ENCODE data around the gene CREB5. TPM values are rescaled to one million over a fixed set of nuclear protein-coding genes. Genes with fewer than 3 reads are reported as not detected.
"Not testable (repeated sequence)": the region's sequence is repeated elsewhere in the genome, so short reads cannot be mapped to it uniquely, and the experiment has no call there.

CREB5 gene
- total RNA-seq, 2 experiments from 2014 or later = 1.2 to 1.5 TPM

DNA sequence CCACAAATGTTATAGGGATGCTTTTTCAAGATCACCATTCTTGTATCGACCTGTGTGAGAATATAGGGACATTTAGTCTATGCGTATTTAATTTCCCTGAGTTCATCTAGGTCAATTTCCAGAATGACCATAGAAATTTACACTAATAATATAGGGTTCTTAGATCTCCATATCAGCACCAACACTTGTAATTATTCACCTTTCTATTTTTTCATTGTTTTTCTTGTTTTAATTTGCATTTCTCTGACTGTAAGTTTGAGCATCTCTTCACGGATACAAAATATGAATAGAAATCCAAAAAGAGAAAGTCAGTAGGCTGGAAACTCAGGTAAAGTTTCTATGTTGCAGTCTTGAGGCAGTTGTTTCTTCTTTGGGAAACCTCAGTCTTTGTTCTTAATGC, 134.8 kb downstream of the CREB5 start:
- H3K9me3 Mint-ChIP-seq = peaks cover 5% of the 10 kb centered on the region
- H3K36me3 Mint-ChIP-seq (ENCODE audit: low read depth) = no peaks in the 10 kb centered on the region
- ATAC-seq (no peak), DNase-seq (no peak)
- H3K27me3 Mint-ChIP-seq = peaks cover 12% of the 10 kb centered on the region
- intact Hi-C loops (cut with micrococcal nuclease) = no loop called here
- H3K4me3 Mint-ChIP-seq = no peak overlapping the region
- H3K4me1 Mint-ChIP-seq (ENCODE audit: low read depth) = no peaks in the 10 kb centered on the region
- TF ChIP-seq, protein P1, sequence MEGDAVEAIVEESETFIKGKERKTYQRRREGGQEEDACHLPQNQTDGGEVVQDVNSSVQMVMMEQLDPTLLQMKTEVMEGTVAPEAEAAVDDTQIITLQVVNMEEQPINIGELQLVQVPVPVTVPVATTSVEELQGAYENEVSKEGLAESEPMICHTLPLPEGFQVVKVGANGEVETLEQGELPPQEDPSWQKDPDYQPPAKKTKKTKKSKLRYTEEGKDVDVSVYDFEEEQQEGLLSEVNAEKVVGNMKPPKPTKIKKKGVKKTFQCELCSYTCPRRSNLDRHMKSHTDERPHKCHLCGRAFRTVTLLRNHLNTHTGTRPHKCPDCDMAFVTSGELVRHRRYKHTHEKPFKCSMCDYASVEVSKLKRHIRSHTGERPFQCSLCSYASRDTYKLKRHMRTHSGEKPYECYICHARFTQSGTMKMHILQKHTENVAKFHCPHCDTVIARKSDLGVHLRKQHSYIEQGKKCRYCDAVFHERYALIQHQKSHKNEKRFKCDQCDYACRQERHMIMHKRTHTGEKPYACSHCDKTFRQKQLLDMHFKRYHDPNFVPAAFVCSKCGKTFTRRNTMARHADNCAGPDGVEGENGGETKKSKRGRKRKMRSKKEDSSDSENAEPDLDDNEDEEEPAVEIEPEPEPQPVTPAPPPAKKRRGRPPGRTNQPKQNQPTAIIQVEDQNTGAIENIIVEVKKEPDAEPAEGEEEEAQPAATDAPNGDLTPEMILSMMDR (IDR thresholded peaks at IDR 0.05) = no peak
- POLR2A ChIA-PET = no interaction called here
- H3K27ac Mint-ChIP-seq = no peak overlapping the region
- CTCF ChIA-PET = no interaction called here

DNA sequence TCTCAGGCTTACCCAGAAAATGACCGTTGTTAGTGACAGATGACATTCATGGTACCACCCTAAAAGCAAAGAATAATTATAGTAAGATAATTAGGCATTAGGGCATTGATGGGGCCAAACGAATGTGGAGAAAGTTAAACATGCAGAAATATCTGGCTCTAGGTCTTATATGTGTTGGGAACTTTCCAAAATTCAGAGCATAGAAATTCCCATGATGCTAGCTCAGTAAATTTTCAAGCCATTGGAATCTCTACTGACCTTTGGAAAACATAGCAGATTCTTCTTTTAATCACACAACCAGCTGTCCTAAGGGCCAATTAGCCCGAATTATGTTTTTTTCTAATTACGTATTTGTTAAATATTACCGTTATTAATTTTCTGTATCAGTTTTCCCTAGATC, 136.1 kb downstream of the CREB5 start:
- Mint-ChIP-seq H3K27me3 (peaks cover 15% of the 10 kb centered on the region), H3K9me3 (peaks cover 5% of the 10 kb centered on the region)
- TF ChIP-seq, protein P1 (IDR thresholded peaks at IDR 0.05) = no peak

DNA sequence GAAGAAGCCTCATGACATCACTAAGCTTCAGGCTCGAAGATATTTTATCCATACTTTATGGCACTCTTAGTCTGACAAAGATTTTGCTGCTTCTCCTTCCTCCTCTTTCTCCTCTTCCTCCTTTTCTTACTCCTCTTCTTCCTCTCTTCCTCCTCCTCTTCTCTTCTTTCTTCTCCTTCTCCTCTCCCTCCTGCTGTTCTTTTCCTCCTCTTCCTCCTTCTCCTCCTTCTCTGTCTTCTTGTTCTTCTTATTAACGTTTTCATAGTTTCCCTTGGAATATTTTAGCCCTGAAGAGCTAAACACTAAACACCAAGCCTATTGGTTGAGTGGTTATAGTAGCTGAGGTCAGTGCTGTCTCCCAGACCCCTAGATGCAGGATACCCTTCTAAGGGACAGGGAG, 137.7 kb downstream of the CREB5 start:
- CTCF ChIA-PET = no interaction called here
- intact Hi-C loops (cut with micrococcal nuclease) = no loop called here
- TF ChIP-seq, protein P1 (IDR thresholded peaks at IDR 0.05) = no peak
- DNase-seq (no peak), ATAC-seq (no peak)
- Mint-ChIP-seq H3K36me3 (ENCODE audit: low read depth) (no peaks in the 10 kb centered on the region), H3K4me1 (ENCODE audit: low read depth) (no peaks in the 10 kb centered on the region), H3K27ac (no peak overlapping the region), H3K9me3 (peaks cover 5% of the 10 kb centered on the region), H3K27me3 (peaks cover 15% of the 10 kb centered on the region), H3K4me3 (no peak overlapping the region)
- POLR2A ChIA-PET = no interaction called here

More for the DNA sequence above, 136.1 kb downstream of the CREB5 start:
- Mint-ChIP-seq H3K4me1 (ENCODE audit: low read depth) (no peaks in the 10 kb centered on the region), H3K4me3 (no peak overlapping the region), H3K27ac (no peak overlapping the region), H3K36me3 (ENCODE audit: low read depth) (no peaks in the 10 kb centered on the region)
- POLR2A ChIA-PET = no interaction called here
- CTCF ChIA-PET = no interaction called here
- ATAC-seq (no peak), DNase-seq (no peak)
- intact Hi-C loops (cut with micrococcal nuclease) = no loop called here

DNA sequence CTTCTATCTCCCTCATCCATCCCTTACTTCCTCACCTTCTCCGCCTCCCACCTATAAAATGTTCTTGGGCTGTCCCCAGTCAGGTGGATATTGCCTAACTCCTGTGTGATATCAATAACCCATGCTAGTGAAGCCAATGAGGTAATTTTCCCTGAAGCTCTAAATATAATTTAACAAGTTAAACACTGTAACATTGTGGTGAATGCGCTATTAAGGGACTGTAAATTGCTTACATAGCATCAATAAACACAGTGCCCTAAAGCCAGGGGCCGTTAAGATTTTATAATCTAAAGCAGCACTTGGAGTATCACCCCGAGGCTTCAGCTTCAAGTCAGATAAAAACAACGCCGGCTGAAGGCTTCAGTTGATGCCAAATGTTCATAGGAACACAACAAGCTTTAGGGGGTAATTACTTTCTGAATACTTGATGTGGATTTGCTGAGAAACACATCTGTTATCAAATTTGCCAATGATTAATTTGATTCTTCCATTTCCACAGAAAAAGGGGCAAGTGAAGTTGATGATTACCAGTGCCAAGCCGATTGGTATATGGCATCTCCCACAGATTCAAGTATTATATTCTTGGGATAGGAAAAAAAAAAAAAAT, 138.4 kb downstream of the CREB5 start:
- H3K36me3 Mint-ChIP-seq (ENCODE audit: low read depth) = no peaks in the 10 kb centered on the region
- DNase-seq = no peak
- intact Hi-C loops (cut with micrococcal nuclease) = no loop called here
- H3K9me3 Mint-ChIP-seq = peaks cover 5% of the 10 kb centered on the region
- ATAC-seq = no peak
- H3K4me1 Mint-ChIP-seq (ENCODE audit: low read depth) = no peaks in the 10 kb centered on the region
- H3K27me3 Mint-ChIP-seq = peaks cover 14% of the 10 kb centered on the region
- CTCF ChIA-PET = interaction anchor here (1.5 kb wide), 1 partner anchor 31 kb away, joined by 3 read pairs; no protein-coding TSS in a partner anchor
- H3K27ac Mint-ChIP-seq = no peak overlapping the region
- POLR2A ChIA-PET = interaction anchor here (0.5 to 1.0 kb wide), 2 partner anchors 14 to 151 kb away, joined by 3 read pairs; no protein-coding TSS in a partner anchor
- TF ChIP-seq, protein P1 (IDR thresholded peaks at IDR 0.05) = no peak
- no peak overlapping the region for H3K4me3 Mint-ChIP-seq

DNA sequence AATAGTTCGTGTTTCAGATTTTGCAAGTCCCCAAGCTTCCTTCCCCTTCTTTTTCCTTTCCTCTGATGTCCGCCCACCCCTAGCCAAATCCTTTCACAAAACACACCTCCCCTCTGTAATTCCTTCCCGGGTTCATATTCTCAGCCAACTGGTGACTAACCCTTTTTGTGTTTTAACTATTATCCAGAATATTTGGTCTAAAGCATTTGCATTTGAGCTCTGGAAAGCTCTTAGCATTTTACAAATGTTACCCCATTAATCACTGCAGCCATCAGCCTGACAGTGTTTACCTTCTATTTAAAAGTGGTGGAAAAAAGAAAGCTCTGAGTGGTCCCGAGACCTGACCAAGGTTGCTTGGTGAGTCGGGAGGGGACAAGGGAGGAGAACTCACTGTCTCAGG, 139.0 kb downstream of the CREB5 start:
- H3K4me3 Mint-ChIP-seq = no peak overlapping the region

DNA sequence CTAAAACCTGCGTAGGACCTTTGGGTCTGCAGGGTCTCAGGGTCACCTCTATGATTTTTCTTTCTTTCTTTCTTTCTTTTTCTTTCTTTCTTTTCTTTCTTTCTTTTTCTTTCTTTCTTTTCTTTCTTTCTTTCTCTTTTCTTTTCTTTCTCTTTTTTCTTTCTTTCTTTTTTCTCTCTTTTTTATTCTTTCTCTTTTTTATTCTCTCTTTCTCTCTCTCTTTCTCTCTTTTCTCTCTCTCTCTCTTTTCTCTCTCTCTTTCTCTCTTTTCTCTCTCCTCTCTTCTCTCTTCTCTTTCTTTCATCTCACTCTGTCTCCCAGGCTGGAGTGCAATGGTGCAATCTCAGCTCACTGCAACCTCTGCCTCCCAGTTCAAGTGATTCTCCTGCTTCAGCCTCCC, 139.4 kb downstream of the CREB5 start:
- POLR2A ChIA-PET; intact Hi-C loops (cut with micrococcal nuclease); H3K9me3 Mint-ChIP-seq; H3K4me1 Mint-ChIP-seq (ENCODE audit: low read depth); H3K27me3 Mint-ChIP-seq; H3K27ac Mint-ChIP-seq; H3K4me3 Mint-ChIP-seq; ATAC-seq; DNase-seq; H3K36me3 Mint-ChIP-seq (ENCODE audit: low read depth): not testable (repeated sequence)
- CTCF ChIA-PET = interaction anchor here (1.5 kb wide), 1 partner anchor 32 kb away, joined by 3 read pairs; no protein-coding TSS in a partner anchor

More for the DNA sequence above, 139.0 kb downstream of the CREB5 start:
- peaks cover 5% of the 10 kb centered on the region for H3K9me3 Mint-ChIP-seq
- CTCF ChIA-PET = interaction anchor here (1.5 kb wide), 1 partner anchor 31 kb away, joined by 3 read pairs; no protein-coding TSS in a partner anchor
- no peak overlapping the region for H3K27ac Mint-ChIP-seq
- H3K4me1 Mint-ChIP-seq (ENCODE audit: low read depth) = no peaks in the 10 kb centered on the region
- H3K27me3 Mint-ChIP-seq = peaks cover 9% of the 10 kb centered on the region
- DNase-seq = no peak
- TF ChIP-seq, protein P1 (IDR thresholded peaks at IDR 0.05) = no peak
- no peak for ATAC-seq
- POLR2A ChIA-PET = interaction anchor here (1.0 kb wide), 1 partner anchor 14 kb away, joined by 3 read pairs; no protein-coding TSS in a partner anchor
- H3K36me3 Mint-ChIP-seq (ENCODE audit: low read depth) = no peaks in the 10 kb centered on the region
- intact Hi-C loops (cut with micrococcal nuclease) = no loop called here
